BE2C (cell line): ENCODE data around the gene WNT2B.
"Not testable (repeated sequence)": the region's sequence is repeated elsewhere in the genome, so short reads cannot be mapped to it uniquely, and the experiment has no call there.

Experiments
- DNase-seq: peaks from one replicate; pipeline ENCODE4 v3.0.0-alpha.2; 2020
- H3K27me3 ChIP-seq: fragments of 250-450 bp; sonication (Bioruptor Pico); 2 replicates; pipeline ENCODE4 v1.5.1; 2020; ENCODE audit warnings: mild to moderate bottlenecking
- H3K36me3 ChIP-seq: fragments of 250-450 bp; sonication (Bioruptor Pico); 2 replicates; pipeline ENCODE4 v1.5.1; 2020; ENCODE audit warnings: mild to moderate bottlenecking
- H3K4me1 ChIP-seq: fragments of 250-450 bp; sonication (Bioruptor Pico); 2 replicates; pipeline ENCODE4 v1.5.1; 2020
- H3K4me3 ChIP-seq: 2 replicates; pipeline ENCODE4 v1.5.1; 2011; ENCODE audit warnings: low read depth, low read length
- H3K9me3 ChIP-seq: fragments of 250-450 bp; sonication (Bioruptor Pico); 2 replicates; pipeline ENCODE4 v1.5.1; 2020
- CTCF ChIP-seq: IDR thresholded peaks from 2 replicates; pipeline ENCODE4 v1.5.1; 2012; ENCODE audit warnings: mild to moderate bottlenecking, low read depth, low read length

Gene WNT2B

DNA sequence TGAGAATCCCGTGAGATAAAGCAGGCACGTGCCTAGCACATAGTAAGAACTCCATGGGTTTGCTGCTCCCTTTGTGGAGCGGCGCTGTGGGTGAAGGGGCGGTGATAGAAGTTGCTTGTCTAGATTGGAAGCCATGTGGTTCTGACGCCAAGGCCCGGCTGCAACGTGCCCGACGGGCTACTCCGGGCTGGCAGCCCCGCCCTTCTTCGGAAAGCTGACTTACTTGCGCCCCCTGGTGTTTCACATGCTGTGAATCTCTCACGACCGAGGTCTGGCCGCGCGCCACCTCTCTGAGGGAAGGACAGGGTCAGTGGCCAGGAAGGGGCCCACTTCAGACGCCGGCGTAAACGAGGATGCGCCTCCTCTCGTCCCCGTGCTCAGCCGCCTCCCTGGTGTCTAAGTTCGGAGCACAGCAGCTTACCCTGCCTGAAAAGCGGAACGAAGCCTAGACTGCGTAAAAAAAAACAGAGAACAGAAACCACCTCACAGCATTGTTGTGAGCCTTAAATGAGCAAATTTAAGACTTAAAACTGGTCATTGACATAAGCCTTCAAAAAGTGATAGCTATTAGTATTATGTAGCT lies 42.6 kb upstream of the WNT2B start:
- no peaks in the 10 kb centered on the region for H3K9me3 ChIP-seq
- peak; percentile 95 for DNase-seq
- no peaks in the 10 kb centered on the region for H3K36me3 ChIP-seq
- no peaks in the 10 kb centered on the region for H3K27me3 ChIP-seq
- no peaks in the 10 kb centered on the region; the same call in 1 of the 2 replicates for H3K4me1 ChIP-seq
- TF ChIP-seq CTCF, result peak; percentile 86
- H3K4me3 ChIP-seq, result peak overlapping the region; percentile 40

DNA sequence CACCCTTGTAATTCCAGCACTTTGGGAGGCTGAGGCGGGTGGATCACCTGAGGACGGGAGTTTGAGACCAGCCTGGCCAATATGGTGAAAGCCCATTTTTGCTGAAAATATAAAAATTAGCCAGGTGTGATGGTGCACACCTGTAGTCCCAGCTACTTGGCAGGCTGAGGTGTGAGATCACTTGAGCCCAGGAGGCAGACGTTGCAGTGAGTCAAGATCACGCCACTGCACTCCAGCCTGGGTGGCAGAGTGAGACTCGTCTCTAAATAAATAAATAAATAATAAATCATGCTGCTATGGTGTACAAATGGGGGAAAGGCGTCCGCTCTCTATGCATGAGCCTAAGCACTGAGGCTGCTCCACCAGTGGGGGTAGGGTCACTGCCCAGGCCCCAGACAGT lies 38.4 kb upstream of the WNT2B start:
- H3K36me3 ChIP-seq, H3K4me1 ChIP-seq, H3K4me3 ChIP-seq, DNase-seq, H3K9me3 ChIP-seq, H3K27me3 ChIP-seq: not testable (repeated sequence)

DNA sequence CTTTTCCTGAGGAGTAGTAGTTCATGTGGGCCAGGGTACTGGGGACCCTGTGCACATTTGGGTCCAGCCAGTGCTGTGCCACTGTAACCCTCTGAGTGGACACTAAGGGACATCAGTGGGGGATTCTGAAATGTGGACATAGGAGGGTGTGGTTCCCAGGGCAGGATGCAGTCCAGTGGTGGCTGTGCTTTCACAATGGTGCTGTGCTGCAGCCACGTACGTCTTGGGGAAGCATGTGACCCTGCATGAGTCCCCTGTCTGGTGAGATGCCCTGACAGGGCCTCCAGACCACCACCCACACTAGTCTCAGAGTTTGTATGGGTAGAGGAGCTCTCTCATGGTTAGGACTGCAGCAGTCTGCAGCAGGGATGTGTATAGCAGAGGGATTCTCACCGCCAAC lies 37.8 kb upstream of the WNT2B start:
- no peak for DNase-seq

DNA sequence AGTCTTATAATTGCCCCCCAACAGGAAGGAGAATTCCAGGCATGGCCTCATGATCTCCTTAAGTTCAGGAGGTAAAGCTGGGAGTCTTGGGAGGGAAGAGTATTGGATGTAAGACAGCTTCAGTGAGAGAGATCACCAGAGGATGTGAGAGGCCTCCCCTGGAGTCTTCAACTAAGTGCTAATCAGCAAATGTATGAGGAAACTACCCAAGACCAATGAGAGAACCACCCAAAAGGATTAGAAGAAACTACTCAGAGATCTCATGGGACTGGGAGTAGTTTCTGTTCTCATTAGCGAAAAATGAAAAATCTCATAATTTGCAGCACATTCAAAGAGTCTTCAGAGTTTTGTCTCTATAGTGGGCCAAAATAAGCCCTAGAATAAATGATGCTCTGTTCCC lies 36.6 kb upstream of the WNT2B start:
- Histone ChIP-seq H3K4me1 (no peaks in the 10 kb centered on the region), H3K4me3 (no peak overlapping the region), H3K27me3 (no peaks in the 10 kb centered on the region), H3K36me3 (no peaks in the 10 kb centered on the region), H3K9me3 (no peaks in the 10 kb centered on the region)
- no peak for TF ChIP-seq CTCF
- no peak for DNase-seq

More for the DNA sequence above, 37.8 kb upstream of the WNT2B start:
- no peaks in the 10 kb centered on the region for H3K4me1 ChIP-seq
- no peak for TF ChIP-seq CTCF
- H3K36me3 ChIP-seq, result no peaks in the 10 kb centered on the region
- no peaks in the 10 kb centered on the region for H3K9me3 ChIP-seq
- H3K27me3 ChIP-seq, result no peaks in the 10 kb centered on the region
- no peak overlapping the region for H3K4me3 ChIP-seq

- H3K4me1 ChIP-seq, result no peaks in the 10 kb centered on the region
- no peaks in the 10 kb centered on the region for H3K36me3 ChIP-seq
- no peak for TF ChIP-seq CTCF
- no peaks in the 10 kb centered on the region for H3K27me3 ChIP-seq
- no peak overlapping the region for H3K4me3 ChIP-seq
- H3K9me3 ChIP-seq, result no peaks in the 10 kb centered on the region
- DNase-seq, result no peak
Observed at GRCh38 chr1:112477550-112477949, 31.2 kb upstream of the WNT2B start.

- no peaks in the 10 kb centered on the region for H3K9me3 ChIP-seq
- no peak for DNase-seq
- no peak for TF ChIP-seq CTCF
- H3K4me1 ChIP-seq, result no peaks in the 10 kb centered on the region
- H3K27me3 ChIP-seq, result no peaks in the 10 kb centered on the region
- H3K4me3 ChIP-seq, result no peak overlapping the region
- H3K36me3 ChIP-seq, result no peaks in the 10 kb centered on the region
Observed at GRCh38 chr1:112478314-112478713, 30.5 kb upstream of the WNT2B start.

- H3K27me3 ChIP-seq, H3K36me3 ChIP-seq, H3K4me3 ChIP-seq, DNase-seq, H3K9me3 ChIP-seq, H3K4me1 ChIP-seq: not testable (repeated sequence)
Observed at GRCh38 chr1:112486063-112486462, 22.7 kb upstream of the WNT2B start.

DNA sequence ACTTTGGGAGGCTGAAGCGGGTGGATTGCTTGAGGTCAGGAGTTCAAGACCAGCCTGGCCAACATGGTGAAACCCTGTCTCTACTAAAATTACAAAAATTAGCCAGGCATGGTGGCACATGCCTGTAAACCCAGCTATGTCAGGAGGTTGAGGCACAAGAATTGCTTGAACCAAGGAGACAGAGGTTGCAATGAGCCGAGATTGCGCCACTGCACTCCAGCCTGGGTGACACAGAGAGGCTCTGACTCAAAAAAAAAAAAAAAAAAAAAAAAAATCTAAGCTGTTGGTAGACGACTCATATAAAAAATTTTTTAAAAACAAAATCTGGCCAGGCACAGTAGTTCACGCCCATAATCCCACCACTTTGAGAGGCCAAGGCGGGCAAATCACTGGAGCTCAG lies 21.1 kb upstream of the WNT2B start:
- H3K9me3 ChIP-seq, H3K36me3 ChIP-seq, H3K27me3 ChIP-seq, DNase-seq, H3K4me3 ChIP-seq, H3K4me1 ChIP-seq: not testable (repeated sequence)
